Measurements from ENCODE around the gene GRID1. TPM values are rescaled to one million over a fixed set of nuclear protein-coding genes. Genes with fewer than 3 reads are reported as not detected.

The GRID1 gene
- total RNA-seq, 1 experiment from 2014 or later: not detected

- Histone ChIP-seq H3K9ac (ENCODE audit: low read length) (no peak overlapping the region), H3K79me2 (ENCODE audit: low read length) (no peaks in the 10 kb centered on the region), H3K9me3 (ENCODE audit: low read length) (no peaks in the 10 kb centered on the region), H3K27ac (ENCODE audit: low read length) (no peak overlapping the region), H3K9me2 (replicated peaks; ENCODE audit: low read length) (no peaks in the 10 kb centered on the region), H3K4me2 (ENCODE audit: low read length) (no peak overlapping the region), H3F3A (ENCODE audit: low read length, unreplicated experiment) (no peaks in the 10 kb centered on the region), H4K20me1 (ENCODE audit: low read length) (no peaks in the 10 kb centered on the region), H3K36me3 (ENCODE audit: low read depth, low read length) (no peaks in the 10 kb centered on the region), H3K4me1 (ENCODE audit: insufficient read depth, low read length) (no peaks in the 10 kb centered on the region), H2AFZ (ENCODE audit: low read length) (no peak overlapping the region), H3K4me3 (ENCODE audit: low read length) (no peak overlapping the region), H3K27me3 (ENCODE audit: low read length) (no peaks in the 10 kb centered on the region)
- ChIA-PET POLR2A (ENCODE audit: unreplicated experiment) (no interaction called here), CTCF (no interaction called here)
- intact Hi-C loops (cut with micrococcal nuclease): no loop called here
- TF ChIP-seq, protein P1, sequence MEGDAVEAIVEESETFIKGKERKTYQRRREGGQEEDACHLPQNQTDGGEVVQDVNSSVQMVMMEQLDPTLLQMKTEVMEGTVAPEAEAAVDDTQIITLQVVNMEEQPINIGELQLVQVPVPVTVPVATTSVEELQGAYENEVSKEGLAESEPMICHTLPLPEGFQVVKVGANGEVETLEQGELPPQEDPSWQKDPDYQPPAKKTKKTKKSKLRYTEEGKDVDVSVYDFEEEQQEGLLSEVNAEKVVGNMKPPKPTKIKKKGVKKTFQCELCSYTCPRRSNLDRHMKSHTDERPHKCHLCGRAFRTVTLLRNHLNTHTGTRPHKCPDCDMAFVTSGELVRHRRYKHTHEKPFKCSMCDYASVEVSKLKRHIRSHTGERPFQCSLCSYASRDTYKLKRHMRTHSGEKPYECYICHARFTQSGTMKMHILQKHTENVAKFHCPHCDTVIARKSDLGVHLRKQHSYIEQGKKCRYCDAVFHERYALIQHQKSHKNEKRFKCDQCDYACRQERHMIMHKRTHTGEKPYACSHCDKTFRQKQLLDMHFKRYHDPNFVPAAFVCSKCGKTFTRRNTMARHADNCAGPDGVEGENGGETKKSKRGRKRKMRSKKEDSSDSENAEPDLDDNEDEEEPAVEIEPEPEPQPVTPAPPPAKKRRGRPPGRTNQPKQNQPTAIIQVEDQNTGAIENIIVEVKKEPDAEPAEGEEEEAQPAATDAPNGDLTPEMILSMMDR (conservative IDR thresholded peaks at IDR 0.05; ENCODE audit: low read depth, low read length): no peak
- TF ChIP-seq EZH2 (IDR thresholded peaks at IDR 0.05; ENCODE audit: low read length, unreplicated experiment): no peak
- TF ChIP-seq EZH2phosphoT487 (IDR thresholded peaks at IDR 0.05; ENCODE audit: borderline replicate concordance, low read length): no peak
- BruUV-seq (replicated peaks): no TSS peak
- DNase-seq (no peak), ATAC-seq (no peak)
Measured at GRCh38 chr10:86170255-86171108, 196.1 kb downstream of the GRID1 start.

DNA sequence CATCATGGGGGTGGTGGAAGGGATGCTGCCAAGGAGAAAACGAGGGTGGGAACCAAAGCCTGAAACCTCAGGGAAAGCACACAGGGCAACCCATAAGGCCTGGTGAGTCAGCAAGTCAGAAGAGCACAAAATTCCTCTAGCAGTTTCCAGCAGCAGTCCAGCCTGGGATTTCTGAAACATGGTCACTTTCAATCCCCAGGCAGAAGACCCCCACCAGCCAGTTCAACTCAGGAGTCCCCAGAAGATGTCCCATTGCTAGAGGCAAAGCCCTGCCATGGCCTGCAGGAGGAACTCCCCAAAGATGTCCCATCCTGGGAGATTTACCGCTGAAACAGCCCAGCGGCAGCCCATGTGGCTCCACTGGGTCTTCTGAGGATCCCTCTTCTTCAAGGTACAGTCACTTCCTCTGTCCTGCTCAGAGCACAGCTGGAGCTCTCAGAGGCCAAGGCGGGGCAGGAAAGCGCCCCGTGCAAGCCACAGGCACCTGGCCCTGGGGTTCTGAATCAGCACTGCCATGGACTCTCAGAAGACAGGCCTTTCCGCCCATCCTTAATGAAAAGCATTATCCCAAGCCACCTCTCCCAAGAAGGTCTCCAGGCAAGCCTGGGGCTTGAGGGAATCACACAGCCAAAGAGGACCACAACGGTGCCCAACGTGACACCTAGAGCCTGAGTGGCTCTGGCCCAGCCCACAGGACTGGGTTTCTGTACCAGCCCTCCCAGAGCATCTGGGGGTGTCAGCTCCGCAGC lies 196.9 kb downstream of the GRID1 start:
- POLR2A ChIA-PET (ENCODE audit: unreplicated experiment): no interaction called here
- intact Hi-C loops (cut with micrococcal nuclease): no loop called here
- no peaks in the 10 kb centered on the region for H3K27me3 ChIP-seq (ENCODE audit: low read length)
- TF ChIP-seq EZH2phosphoT487 (IDR thresholded peaks at IDR 0.05; ENCODE audit: borderline replicate concordance, low read length): no peak
- no peaks in the 10 kb centered on the region for H3K36me3 ChIP-seq (ENCODE audit: low read depth, low read length)
- H3K4me3 ChIP-seq (ENCODE audit: low read length): no peak overlapping the region
- no peaks in the 10 kb centered on the region for H3K9me2 ChIP-seq (replicated peaks; ENCODE audit: low read length)
- ATAC-seq (no peak), DNase-seq (no peak)
- H3K9me3 ChIP-seq (ENCODE audit: low read length): no peaks in the 10 kb centered on the region
- no peak overlapping the region for H3K4me2 ChIP-seq (ENCODE audit: low read length)
- H3F3A ChIP-seq (ENCODE audit: low read length, unreplicated experiment): no peaks in the 10 kb centered on the region
- H3K4me1 ChIP-seq (ENCODE audit: insufficient read depth, low read length): no peaks in the 10 kb centered on the region
- no peak overlapping the region for H3K9ac ChIP-seq (ENCODE audit: low read length)
- H3K79me2 ChIP-seq (ENCODE audit: low read length): no peaks in the 10 kb centered on the region
- no peak overlapping the region for H2AFZ ChIP-seq (ENCODE audit: low read length)
- CTCF ChIA-PET: no interaction called here
- no peak overlapping the region for H3K27ac ChIP-seq (ENCODE audit: low read length)
- H4K20me1 ChIP-seq (ENCODE audit: low read length): no peaks in the 10 kb centered on the region
- no TSS peak for BruUV-seq (replicated peaks)

DNA sequence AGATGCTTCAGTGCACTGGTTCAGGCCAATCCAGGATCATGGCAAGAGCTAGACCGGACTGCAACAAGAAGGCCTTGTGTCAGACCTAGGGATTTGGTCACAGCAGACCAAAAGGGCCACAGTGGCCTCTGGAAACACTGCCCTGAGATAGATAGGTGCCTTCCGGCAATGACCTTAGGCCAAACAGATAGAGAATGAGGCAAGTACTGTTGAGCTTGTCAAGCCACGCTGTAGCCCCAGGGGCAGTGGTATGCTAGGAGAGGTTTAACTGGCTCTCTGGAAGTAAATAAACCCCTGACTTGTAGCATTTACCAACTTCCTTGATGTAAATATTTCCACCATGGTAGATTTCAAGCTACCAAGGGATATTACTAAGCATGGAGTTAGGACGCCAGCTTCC lies 197.5 kb downstream of the GRID1 start:
- H3K9me2 ChIP-seq (replicated peaks; ENCODE audit: low read length): no peaks in the 10 kb centered on the region
- H3K36me3 ChIP-seq (ENCODE audit: low read depth, low read length): no peaks in the 10 kb centered on the region
- no peaks in the 10 kb centered on the region for H4K20me1 ChIP-seq (ENCODE audit: low read length)
- ATAC-seq (no peak), DNase-seq (no peak)
- intact Hi-C loops (cut with micrococcal nuclease): no loop called here
- no peak overlapping the region for H3K4me2 ChIP-seq (ENCODE audit: low read length)
- ChIA-PET POLR2A (ENCODE audit: unreplicated experiment) (no interaction called here), CTCF (no interaction called here)
- H2AFZ ChIP-seq (ENCODE audit: low read length): no peak overlapping the region
- TF ChIP-seq EZH2phosphoT487 (IDR thresholded peaks at IDR 0.05; ENCODE audit: borderline replicate concordance, low read length) (no peak), EZH2 (IDR thresholded peaks at IDR 0.05; ENCODE audit: low read length, unreplicated experiment) (no peak)
- TF ChIP-seq, protein P1 (conservative IDR thresholded peaks at IDR 0.05; ENCODE audit: low read depth, low read length): no peak
- no peaks in the 10 kb centered on the region for H3K9me3 ChIP-seq (ENCODE audit: low read length)
- H3K4me3 ChIP-seq (ENCODE audit: low read length): no peak overlapping the region
- H3K9ac ChIP-seq (ENCODE audit: low read length): no peak overlapping the region
- no peaks in the 10 kb centered on the region for H3F3A ChIP-seq (ENCODE audit: low read length, unreplicated experiment)
- no peak overlapping the region for H3K27ac ChIP-seq (ENCODE audit: low read length)
- no peaks in the 10 kb centered on the region for H3K27me3 ChIP-seq (ENCODE audit: low read length)
- no peaks in the 10 kb centered on the region for H3K79me2 ChIP-seq (ENCODE audit: low read length)
- no peaks in the 10 kb centered on the region for H3K4me1 ChIP-seq (ENCODE audit: insufficient read depth, low read length)
- no TSS peak for BruUV-seq (replicated peaks)

All from PC-3 (cell line).